Measurements from ENCODE around the gene BIRC6.
"Not testable (repeated sequence)": the region's sequence is repeated elsewhere in the genome, so short reads cannot be mapped to it uniquely, and the experiment has no call there.

The BIRC6 gene

GRCh38 chr2:32366595-32366994, 9.8 kb downstream of the BIRC6 start:
- H2AFZ ChIP-seq (ENCODE audit: low read length): no peak overlapping the region
- H3K4me3 ChIP-seq (ENCODE audit: low read length, poor library complexity, severe bottlenecking): no peak overlapping the region
- H4K20me1 ChIP-seq (ENCODE audit: insufficient read depth, low read length, poor library complexity, severe bottlenecking): peaks cover 95% of the 10 kb centered on the region
- peaks cover 23% of the 10 kb centered on the region for H3K4me1 ChIP-seq (ENCODE audit: insufficient read depth, low read length, poor library complexity, severe bottlenecking)
- no peak overlapping the region for H3K4me2 ChIP-seq (ENCODE audit: low read depth, low read length, poor library complexity, severe bottlenecking)
- peaks cover 3% of the 10 kb centered on the region; the same call in 1 of the 2 replicates for H3F3A ChIP-seq (ENCODE audit: low read depth)
- no peak for TF ChIP-seq CTCF (conservative IDR thresholded peaks at IDR 0.05; ENCODE audit: low read length)
- TF ChIP-seq EZH2phosphoT487 (IDR thresholded peaks at IDR 0.05; ENCODE audit: borderline replicate concordance): no peak
- H3K27me3 ChIP-seq (ENCODE audit: insufficient read depth, low read length, poor library complexity, severe bottlenecking): no peaks in the 10 kb centered on the region
- peaks cover 99% of the 10 kb centered on the region for H3K79me2 ChIP-seq (ENCODE audit: insufficient read depth, low read length)
- H3K9me3 ChIP-seq (ENCODE audit: insufficient read depth, low read depth, low read length): no peaks in the 10 kb centered on the region
- no peaks in the 10 kb centered on the region for H3K9me2 ChIP-seq (replicated peaks; ENCODE audit: low read depth, low read length)
- peaks cover 3% of the 10 kb centered on the region; the same call in 1 of the 2 replicates for H3K36me3 ChIP-seq (ENCODE audit: insufficient read depth, low read length)
- no peak overlapping the region for H3K9ac ChIP-seq (ENCODE audit: low read depth, low read length, poor library complexity, severe bottlenecking)

GRCh38 chr2:32369222-32369621, 12.4 kb downstream of the BIRC6 start:
- Histone ChIP-seq H3K4me3 (ENCODE audit: low read length, poor library complexity, severe bottlenecking) (no peak overlapping the region), H3K36me3 (ENCODE audit: insufficient read depth, low read length) (peaks cover 16% of the 10 kb centered on the region; the same call in 1 of the 2 replicates), H3K27me3 (ENCODE audit: insufficient read depth, low read length, poor library complexity, severe bottlenecking) (no peaks in the 10 kb centered on the region), H3K9ac (ENCODE audit: low read depth, low read length, poor library complexity, severe bottlenecking) (no peak overlapping the region), H4K20me1 (ENCODE audit: insufficient read depth, low read length, poor library complexity, severe bottlenecking) (peaks cover 93% of the 10 kb centered on the region), H3K9me2 (replicated peaks; ENCODE audit: low read depth, low read length) (no peaks in the 10 kb centered on the region), H3K9me3 (ENCODE audit: insufficient read depth, low read depth, low read length) (no peaks in the 10 kb centered on the region), H3K4me2 (ENCODE audit: low read depth, low read length, poor library complexity, severe bottlenecking) (no peak overlapping the region), H2AFZ (ENCODE audit: low read length) (no peak overlapping the region), H3K4me1 (ENCODE audit: insufficient read depth, low read length, poor library complexity, severe bottlenecking) (peaks cover 6% of the 10 kb centered on the region), H3F3A (ENCODE audit: low read depth) (peaks cover 3% of the 10 kb centered on the region; the same call in 1 of the 2 replicates), H3K79me2 (ENCODE audit: insufficient read depth, low read length) (peaks cover 99% of the 10 kb centered on the region)
- TF ChIP-seq CTCF (conservative IDR thresholded peaks at IDR 0.05; ENCODE audit: low read length): no peak
- no peak for TF ChIP-seq EZH2phosphoT487 (IDR thresholded peaks at IDR 0.05; ENCODE audit: borderline replicate concordance)

GRCh38 chr2:32370942-32371341, 14.1 kb downstream of the BIRC6 start:
- Histone ChIP-seq H4K20me1 (ENCODE audit: insufficient read depth, low read length, poor library complexity, severe bottlenecking) (peaks cover 92% of the 10 kb centered on the region), H3K36me3 (ENCODE audit: insufficient read depth, low read length) (peaks cover 13% of the 10 kb centered on the region; the same call in 1 of the 2 replicates), H3K79me2 (ENCODE audit: insufficient read depth, low read length) (peaks cover 99% of the 10 kb centered on the region)
- H3K9me3 ChIP-seq (ENCODE audit: insufficient read depth, low read depth, low read length); H3K4me2 ChIP-seq (ENCODE audit: low read depth, low read length, poor library complexity, severe bottlenecking); H3K9ac ChIP-seq (ENCODE audit: low read depth, low read length, poor library complexity, severe bottlenecking); H3F3A ChIP-seq (ENCODE audit: low read depth); H3K4me3 ChIP-seq (ENCODE audit: low read length, poor library complexity, severe bottlenecking); H3K27me3 ChIP-seq (ENCODE audit: insufficient read depth, low read length, poor library complexity, severe bottlenecking); H2AFZ ChIP-seq (ENCODE audit: low read length); H3K4me1 ChIP-seq (ENCODE audit: insufficient read depth, low read length, poor library complexity, severe bottlenecking); H3K9me2 ChIP-seq (replicated peaks; ENCODE audit: low read depth, low read length): not testable (repeated sequence)

- Histone ChIP-seq H3K4me1 (ENCODE audit: insufficient read depth, low read length, poor library complexity, severe bottlenecking) (no peaks in the 10 kb centered on the region), H3K27me3 (ENCODE audit: insufficient read depth, low read length, poor library complexity, severe bottlenecking) (no peaks in the 10 kb centered on the region), H3K79me2 (ENCODE audit: insufficient read depth, low read length) (peaks cover 99% of the 10 kb centered on the region), H3K4me2 (ENCODE audit: low read depth, low read length, poor library complexity, severe bottlenecking) (no peak overlapping the region), H3K9me2 (replicated peaks; ENCODE audit: low read depth, low read length) (no peaks in the 10 kb centered on the region), H3K9ac (ENCODE audit: low read depth, low read length, poor library complexity, severe bottlenecking) (no peak overlapping the region), H3F3A (ENCODE audit: low read depth) (peaks cover 3% of the 10 kb centered on the region; the same call in 1 of the 2 replicates), H2AFZ (ENCODE audit: low read length) (no peak overlapping the region), H3K4me3 (ENCODE audit: low read length, poor library complexity, severe bottlenecking) (no peak overlapping the region), H4K20me1 (ENCODE audit: insufficient read depth, low read length, poor library complexity, severe bottlenecking) (peaks cover 91% of the 10 kb centered on the region), H3K36me3 (ENCODE audit: insufficient read depth, low read length) (peaks cover 13% of the 10 kb centered on the region; the same call in 1 of the 2 replicates), H3K9me3 (ENCODE audit: insufficient read depth, low read depth, low read length) (no peaks in the 10 kb centered on the region)
- TF ChIP-seq EZH2phosphoT487 (IDR thresholded peaks at IDR 0.05; ENCODE audit: borderline replicate concordance) (no peak), CTCF (conservative IDR thresholded peaks at IDR 0.05; ENCODE audit: low read length) (no peak)
These were observed 15.8 kb downstream of the BIRC6 start for GRCh38 chr2:32372519-32373182.
